Right atrium auricular region (tissue), 2 donors: ENCODE data around the gene FABP7. TPM values are rescaled to one million over a fixed set of nuclear protein-coding genes. Genes with fewer than 3 reads are reported as not detected.

ENCODE experiments used
- DNase-seq: peaks from one replicate; pipeline ENCODE4 v3.0.0-alpha.2; 2019; ENCODE audit warnings: low spot score
- H3K27ac ChIP-seq, 2 donors: fragments of 200-600 bp; sonication (generic); 1 replicate in 1 of 2; 2 replicates in 1 of 2; pipeline ENCODE4 v1.5.1; 2016 to 2019
- H3K27me3 ChIP-seq, 2 donors: fragments of 200-600 bp; sonication (generic); one replicate each; pipeline versions ENCODE4 v1.5.1 to v1.6.0; 2017 to 2019
- H3K36me3 ChIP-seq: fragments of 200-600 bp; sonication (generic); one replicate; pipeline ENCODE4 v1.5.1; 2016
- H3K4me1 ChIP-seq, 2 donors: fragments of 200-600 bp; sonication (generic); one replicate each; pipeline versions ENCODE4 v1.5.1 to v1.6.0; 2017 to 2019
- H3K4me3 ChIP-seq, 2 donors: fragments of 200-600 bp; sonication (generic); 1 replicate in 1 of 2; 2 replicates in 1 of 2; pipeline ENCODE4 v1.5.1; 2017 to 2019; ENCODE audit warnings: mild to moderate bottlenecking in 1 of 2, moderate library complexity in 1 of 2
- H3K9me3 ChIP-seq, 2 donors: fragments of 200-600 bp; sonication (generic); one replicate each; pipeline ENCODE4 v1.5.1; 2019
- CTCF ChIP-seq, 2 donors: fragments of 200-600 bp; sonication (generic); IDR thresholded peaks; one replicate each; pipeline ENCODE4 v1.5.1; 2019; ENCODE audit warnings: antibody characterized with exemption in 2 of 2
- total RNA-seq, 2 donors: library from RNA; depleted of rRNA; stranded (reverse); fragments of >200 nt; gene quantifications; one replicate each; pipeline ENCODE4 v1.1.0, GENCODE V29; 2016

FABP7 gene
- total RNA-seq, 2 donors from 2014 or later, result 0.52 TPM; not detected in 1

- H3K36me3 ChIP-seq, result no peaks in the 10 kb centered on the region
- no peak overlapping the region for H3K27ac ChIP-seq
- no peaks in the 10 kb centered on the region for H3K9me3 ChIP-seq
- H3K4me1 ChIP-seq, result no peaks in the 10 kb centered on the region
- TF ChIP-seq CTCF (IDR thresholded peaks at IDR 0.05), result no peak
- no peaks in the 10 kb centered on the region for H3K27me3 ChIP-seq
- no peak overlapping the region for H3K4me3 ChIP-seq
- DNase-seq, result no peak
Measured at GRCh38 chr6:122817766-122818165, 38.2 kb downstream of the FABP7 start.

- DNase-seq, result no peak
- H3K4me3 ChIP-seq, result no peak overlapping the region
- no peak overlapping the region for H3K27ac ChIP-seq
- H3K36me3 ChIP-seq, result no peaks in the 10 kb centered on the region
- no peaks in the 10 kb centered on the region for H3K27me3 ChIP-seq
- TF ChIP-seq CTCF (IDR thresholded peaks at IDR 0.05), result no peak
- no peaks in the 10 kb centered on the region for H3K4me1 ChIP-seq
- H3K9me3 ChIP-seq, result no peaks in the 10 kb centered on the region
Measured at GRCh38 chr6:122818866-122819265, 39.4 kb downstream of the FABP7 start.

- no peaks in the 10 kb centered on the region for H3K4me1 ChIP-seq
- no peak for DNase-seq
- H3K4me3 ChIP-seq, result no peak overlapping the region
- no peaks in the 10 kb centered on the region for H3K36me3 ChIP-seq
- no peak for TF ChIP-seq CTCF (IDR thresholded peaks at IDR 0.05)
- no peak overlapping the region for H3K27ac ChIP-seq
- H3K9me3 ChIP-seq, result no peaks in the 10 kb centered on the region
- no peaks in the 10 kb centered on the region for H3K27me3 ChIP-seq
Measured at GRCh38 chr6:122821095-122821494, 41.6 kb downstream of the FABP7 start.

- no peaks in the 10 kb centered on the region for H3K4me1 ChIP-seq
- no peak for DNase-seq
- H3K36me3 ChIP-seq, result no peaks in the 10 kb centered on the region
- no peaks in the 10 kb centered on the region for H3K9me3 ChIP-seq
- H3K27ac ChIP-seq, result no peak overlapping the region
- TF ChIP-seq CTCF (IDR thresholded peaks at IDR 0.05), result no peak
- no peaks in the 10 kb centered on the region for H3K27me3 ChIP-seq
- H3K4me3 ChIP-seq, result no peak overlapping the region
Measured at GRCh38 chr6:122825163-122825562, 45.6 kb downstream of the FABP7 start.

- Histone ChIP-seq H3K4me1 (no peaks in the 10 kb centered on the region), H3K4me3 (no peak overlapping the region), H3K27ac (no peak overlapping the region), H3K9me3 (no peaks in the 10 kb centered on the region), H3K27me3 (no peaks in the 10 kb centered on the region), H3K36me3 (no peaks in the 10 kb centered on the region)
- TF ChIP-seq CTCF (IDR thresholded peaks at IDR 0.05), result no peak
- DNase-seq, result no peak
Measured at GRCh38 chr6:122829456-122829855, 49.9 kb downstream of the FABP7 start.

- DNase-seq, result no peak
- H3K4me3 ChIP-seq, result no peak overlapping the region
- H3K36me3 ChIP-seq, result no peaks in the 10 kb centered on the region
- no peaks in the 10 kb centered on the region for H3K9me3 ChIP-seq
- H3K4me1 ChIP-seq, result no peaks in the 10 kb centered on the region
- no peak for TF ChIP-seq CTCF (IDR thresholded peaks at IDR 0.05)
- H3K27me3 ChIP-seq, result no peaks in the 10 kb centered on the region
- no peak overlapping the region for H3K27ac ChIP-seq
Measured at GRCh38 chr6:122831511-122831910, 52.0 kb downstream of the FABP7 start.
